Fibroblast of villous mesenchyme (primary cell): ENCODE data around the gene TUBGCP3. TPM values are rescaled to one million over a fixed set of nuclear protein-coding genes. Genes with fewer than 3 reads are reported as not detected.

Experiments
- DNase-seq: peaks from one replicate; pipeline ENCODE4 v3.0.0-alpha.2; 2010; ENCODE audit warnings: low read depth
- H3K4me3 ChIP-seq: 2 replicates; pipeline ENCODE4 v1.5.1; 2011; ENCODE audit warnings: low read depth, mild to moderate bottlenecking, low read length
- CTCF ChIP-seq: IDR thresholded peaks from 2 replicates; pipeline ENCODE4 v1.5.1; 2012; ENCODE audit warnings: low read depth, mild to moderate bottlenecking, low read length; ENCODE audit not compliant: insufficient read depth
- total RNA-seq: library from RNA; depleted of rRNA; stranded (reverse); fragments of >200 nt; gene quantifications from 2 replicates; pipeline ENCODE4 v1.2.3, GENCODE V29; 2012

TUBGCP3 gene
- total RNA-seq, 1 donor, result 15.5 TPM

- TF ChIP-seq CTCF, result no peak
- no peak overlapping the region for H3K4me3 ChIP-seq
- DNase-seq, result no peak
These were observed 136.2 kb downstream of the TUBGCP3 start for GRCh38 chr13:112451512-112452379.

GRCh38 chr13:112450904-112451240 lies 137.1 kb downstream of the TUBGCP3 start:
- no peak for TF ChIP-seq CTCF
- no peak overlapping the region for H3K4me3 ChIP-seq
- no peak for DNase-seq

DNA sequence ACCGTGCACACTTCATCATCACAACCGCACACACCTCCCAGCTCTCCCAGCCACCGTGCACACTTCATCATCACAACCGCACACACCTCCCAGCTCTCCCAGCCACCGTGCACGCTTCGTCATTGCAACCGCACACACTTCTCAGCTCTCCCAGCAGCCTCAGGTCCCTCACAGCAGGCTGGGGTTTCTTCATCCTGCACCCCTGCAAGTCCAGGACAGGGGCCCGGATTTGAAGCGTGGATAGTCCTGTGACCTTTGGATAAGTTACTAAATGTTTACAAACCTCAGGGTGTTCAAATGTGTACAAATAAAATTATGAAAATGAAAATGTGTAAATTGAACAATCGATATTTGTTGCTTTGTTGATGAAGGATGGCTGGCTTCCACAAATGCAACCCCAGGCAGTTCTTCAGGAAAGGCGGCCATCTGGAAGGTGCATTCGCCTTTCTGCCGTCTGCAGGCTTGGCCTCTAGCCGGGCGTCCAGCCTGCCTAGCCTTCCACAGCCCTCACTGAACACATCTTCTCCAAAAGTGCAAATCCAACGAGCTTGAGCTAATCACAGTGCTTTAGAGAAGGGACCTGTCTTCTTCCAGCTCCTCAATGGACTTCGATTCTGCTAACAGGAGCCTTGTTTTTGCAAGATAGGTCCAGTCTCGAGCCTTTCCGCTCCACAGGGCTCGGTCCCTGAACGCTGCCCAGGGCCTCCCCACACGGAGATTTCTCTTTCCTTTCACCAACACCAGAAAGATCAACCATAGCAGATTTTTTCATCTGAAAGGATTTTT lies 137.6 kb downstream of the TUBGCP3 start:
- H3K4me3 ChIP-seq, result no peak overlapping the region
- DNase-seq, result no peak
- TF ChIP-seq CTCF, result no peak

- no peak overlapping the region for H3K4me3 ChIP-seq
- no peak for DNase-seq
- TF ChIP-seq CTCF, result no peak
These were observed 138.4 kb downstream of the TUBGCP3 start for GRCh38 chr13:112449545-112449930.

DNA sequence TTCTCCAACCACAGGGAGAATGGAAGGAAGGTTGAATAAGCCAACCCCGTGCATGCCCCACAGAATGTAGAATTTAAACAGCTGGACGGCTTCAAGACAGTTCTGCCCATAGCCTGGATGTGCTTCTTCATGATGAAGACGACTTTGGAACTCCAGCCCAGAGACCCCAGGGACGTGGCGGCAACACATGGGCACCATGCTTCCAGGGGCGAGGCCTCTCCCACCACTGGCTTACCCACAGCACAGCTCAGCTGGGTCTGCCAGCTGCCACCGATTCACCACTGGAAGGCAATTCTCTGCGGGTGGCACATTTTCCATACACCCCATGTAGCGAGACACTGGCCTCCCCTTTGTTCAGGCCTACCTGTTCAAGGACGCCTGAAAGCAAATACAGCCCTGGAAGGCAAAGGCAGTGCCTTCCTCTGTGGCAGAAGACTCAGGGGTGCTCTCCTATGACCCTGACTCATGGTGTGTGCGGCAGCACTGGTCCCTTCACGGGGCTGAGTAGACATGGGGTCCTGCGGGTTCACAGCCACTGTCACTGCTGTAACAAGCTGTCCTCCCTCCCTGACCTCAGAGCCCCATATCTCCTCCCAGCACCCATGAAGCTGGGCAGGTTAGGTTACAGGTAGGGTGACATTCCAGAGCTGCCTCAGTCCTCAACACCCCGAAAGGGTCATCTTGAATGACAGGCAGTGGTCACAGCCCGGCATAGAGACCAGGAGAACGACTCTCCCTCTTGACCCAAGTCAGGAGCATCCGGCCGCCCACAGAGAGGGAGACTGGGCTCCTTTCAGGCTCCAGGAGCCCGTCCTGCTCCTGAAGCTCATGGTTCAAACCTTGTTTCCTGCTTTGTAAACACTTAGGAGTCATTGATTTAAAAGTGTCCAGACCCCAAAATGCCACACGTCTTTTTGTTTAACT lies 139.1 kb downstream of the TUBGCP3 start:
- DNase-seq, result no peak
- TF ChIP-seq CTCF, result no peak
- H3K4me3 ChIP-seq, result no peak overlapping the region

DNA sequence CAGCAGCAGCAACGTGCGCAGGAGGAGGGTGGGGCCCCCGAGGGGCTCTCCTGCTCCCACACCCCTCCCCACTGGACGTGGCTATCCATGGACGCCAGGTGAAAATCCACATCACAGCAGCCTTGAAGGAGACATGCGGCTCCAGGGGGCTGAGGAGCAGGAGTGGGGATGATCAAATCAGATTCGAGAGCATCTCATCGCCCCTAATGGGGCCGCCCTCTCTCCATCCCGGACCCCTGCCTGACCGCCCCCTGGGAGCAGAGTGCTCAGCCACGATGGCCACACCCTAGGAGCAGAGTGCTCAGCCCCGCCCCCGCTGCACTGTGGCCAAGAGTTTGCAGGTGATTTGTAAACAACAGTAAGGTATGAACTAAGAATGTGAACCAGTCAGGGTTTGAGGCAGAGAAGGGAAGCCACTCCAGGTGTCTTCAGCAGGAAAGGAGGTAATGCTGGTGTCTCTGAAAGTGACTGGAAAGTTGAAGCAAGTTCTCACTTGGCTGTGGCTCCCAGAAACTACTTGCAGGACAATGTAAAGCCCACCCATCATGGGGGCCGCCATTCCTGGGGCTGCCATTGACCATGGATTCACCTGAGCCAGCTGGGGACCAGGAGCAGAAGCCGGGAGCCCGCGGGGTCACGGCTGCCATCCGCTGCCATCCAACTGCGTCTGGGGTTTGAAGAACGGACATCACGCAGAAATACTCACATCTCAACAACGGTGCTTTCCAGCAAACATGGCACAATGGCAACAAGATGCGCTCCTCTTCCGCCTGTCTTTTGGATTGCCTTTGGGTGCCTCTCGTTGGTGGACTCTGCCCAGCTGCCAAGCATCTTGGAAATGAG lies 140.0 kb downstream of the TUBGCP3 start:
- no peak overlapping the region for H3K4me3 ChIP-seq
- DNase-seq, result no peak
- no peak for TF ChIP-seq CTCF
